ENCODE results near the gene KIRREL3.

- TF ChIP-seq, protein P1, sequence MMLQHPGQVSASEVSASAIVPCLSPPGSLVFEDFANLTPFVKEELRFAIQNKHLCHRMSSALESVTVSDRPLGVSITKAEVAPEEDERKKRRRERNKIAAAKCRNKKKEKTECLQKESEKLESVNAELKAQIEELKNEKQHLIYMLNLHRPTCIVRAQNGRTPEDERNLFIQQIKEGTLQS (IDR thresholded peaks at IDR 0.05) = no peak
- TF ChIP-seq, protein P1 (CRISPR knock-in tag; conservative IDR thresholded peaks at IDR 0.05) = no peak
- TF ChIP-seq EHMT2 (IDR thresholded peaks at IDR 0.05) (no peak), ARNT (IDR thresholded peaks at IDR 0.05) (no peak), TAF1 (IDR thresholded peaks at IDR 0.05; ENCODE audit: control insufficient read depth, extremely low read depth, insufficient read depth, low read length, severe bottlenecking) (no peak), SP2 (IDR thresholded peaks at IDR 0.05; ENCODE audit: extremely low read depth, low read depth, low read length, poor library complexity, severe bottlenecking) (no peak), TOE1 (IDR thresholded peaks at IDR 0.05; ENCODE audit: borderline replicate concordance) (no peak), TOE1 (CRISPR knock-in tag; IDR thresholded peaks at IDR 0.05; ENCODE audit: borderline replicate concordance, low read depth) (no peak), ZKSCAN3 (CRISPR knock-in tag; IDR thresholded peaks at IDR 0.05) (no peak), ELF1 (tag; IDR thresholded peaks at IDR 0.05) (no peak), L3MBTL2 (IDR thresholded peaks at IDR 0.05) (no peak), MTA3 (IDR thresholded peaks at IDR 0.05; ENCODE audit: borderline replicate concordance) (no peak)
- TF ChIP-seq, protein P2, sequence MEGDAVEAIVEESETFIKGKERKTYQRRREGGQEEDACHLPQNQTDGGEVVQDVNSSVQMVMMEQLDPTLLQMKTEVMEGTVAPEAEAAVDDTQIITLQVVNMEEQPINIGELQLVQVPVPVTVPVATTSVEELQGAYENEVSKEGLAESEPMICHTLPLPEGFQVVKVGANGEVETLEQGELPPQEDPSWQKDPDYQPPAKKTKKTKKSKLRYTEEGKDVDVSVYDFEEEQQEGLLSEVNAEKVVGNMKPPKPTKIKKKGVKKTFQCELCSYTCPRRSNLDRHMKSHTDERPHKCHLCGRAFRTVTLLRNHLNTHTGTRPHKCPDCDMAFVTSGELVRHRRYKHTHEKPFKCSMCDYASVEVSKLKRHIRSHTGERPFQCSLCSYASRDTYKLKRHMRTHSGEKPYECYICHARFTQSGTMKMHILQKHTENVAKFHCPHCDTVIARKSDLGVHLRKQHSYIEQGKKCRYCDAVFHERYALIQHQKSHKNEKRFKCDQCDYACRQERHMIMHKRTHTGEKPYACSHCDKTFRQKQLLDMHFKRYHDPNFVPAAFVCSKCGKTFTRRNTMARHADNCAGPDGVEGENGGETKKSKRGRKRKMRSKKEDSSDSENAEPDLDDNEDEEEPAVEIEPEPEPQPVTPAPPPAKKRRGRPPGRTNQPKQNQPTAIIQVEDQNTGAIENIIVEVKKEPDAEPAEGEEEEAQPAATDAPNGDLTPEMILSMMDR (IDR thresholded peaks at IDR 0.05 in 2 of 3, conservative IDR thresholded peaks at IDR 0.05 in 1 of 3; ENCODE audit: insufficient read depth in 2 of 3, low read depth in 1 of 3, low read length in 3 of 3) = no peak
Measured at GRCh38 chr11:127023991-127024390, 23.4 kb upstream of the KIRREL3 start.

All from K562 (cell line).